ENCODE data around the gene THSD4.
"Not testable (repeated sequence)": the region's sequence is repeated elsewhere in the genome, so short reads cannot be mapped to it uniquely, and the experiment has no call there.

The THSD4 gene

DNA sequence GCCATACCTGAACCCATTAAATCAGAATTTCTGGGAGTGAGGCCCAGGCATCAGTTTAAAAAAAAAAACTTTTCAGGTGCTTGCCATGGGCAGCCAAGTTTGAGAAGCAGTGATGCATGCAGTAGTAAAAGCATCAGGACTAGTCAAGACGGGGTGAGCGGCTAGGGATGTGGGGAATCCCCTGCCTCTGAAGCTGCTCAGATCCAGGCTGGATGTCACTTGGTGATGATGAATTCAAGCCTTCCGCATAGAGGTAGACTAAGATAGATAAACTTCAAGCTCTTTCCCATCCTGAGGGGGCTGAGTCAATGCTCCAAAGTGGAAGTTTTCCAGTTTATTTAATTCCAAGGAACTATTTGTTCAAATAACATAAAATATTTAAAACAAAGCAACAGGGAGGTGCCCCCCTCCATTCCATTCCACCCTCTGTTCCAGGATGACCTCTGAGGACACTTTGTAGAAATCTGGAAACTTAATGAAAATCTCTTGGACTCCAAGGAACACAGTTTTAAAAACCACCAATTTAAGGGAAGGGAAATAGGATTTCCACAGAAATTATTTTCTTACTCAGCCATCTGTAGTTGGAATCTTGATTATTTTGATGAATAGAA lies 594.6 kb downstream of the THSD4 start:
- DNase-seq: no peak

DNA sequence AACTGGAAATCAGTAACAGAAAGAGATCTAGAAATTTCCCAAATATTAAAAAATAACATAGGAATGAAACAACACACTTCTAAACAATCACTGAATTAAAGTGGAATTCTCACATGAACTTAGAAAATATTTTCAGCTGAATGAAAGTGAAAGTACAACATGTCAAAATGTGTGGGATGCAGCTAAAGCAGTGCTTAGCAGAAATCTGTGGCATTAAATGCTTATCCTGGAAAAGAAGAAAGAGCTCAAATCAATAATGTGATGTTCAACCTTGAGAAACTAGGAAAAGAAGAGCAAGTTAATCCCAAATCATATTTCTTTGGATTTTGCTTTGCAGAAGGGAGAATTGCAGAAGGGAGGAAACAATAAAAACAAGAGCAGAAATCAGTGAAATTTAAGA lies 596.9 kb downstream of the THSD4 start:
- DNase-seq: no peak

DNA sequence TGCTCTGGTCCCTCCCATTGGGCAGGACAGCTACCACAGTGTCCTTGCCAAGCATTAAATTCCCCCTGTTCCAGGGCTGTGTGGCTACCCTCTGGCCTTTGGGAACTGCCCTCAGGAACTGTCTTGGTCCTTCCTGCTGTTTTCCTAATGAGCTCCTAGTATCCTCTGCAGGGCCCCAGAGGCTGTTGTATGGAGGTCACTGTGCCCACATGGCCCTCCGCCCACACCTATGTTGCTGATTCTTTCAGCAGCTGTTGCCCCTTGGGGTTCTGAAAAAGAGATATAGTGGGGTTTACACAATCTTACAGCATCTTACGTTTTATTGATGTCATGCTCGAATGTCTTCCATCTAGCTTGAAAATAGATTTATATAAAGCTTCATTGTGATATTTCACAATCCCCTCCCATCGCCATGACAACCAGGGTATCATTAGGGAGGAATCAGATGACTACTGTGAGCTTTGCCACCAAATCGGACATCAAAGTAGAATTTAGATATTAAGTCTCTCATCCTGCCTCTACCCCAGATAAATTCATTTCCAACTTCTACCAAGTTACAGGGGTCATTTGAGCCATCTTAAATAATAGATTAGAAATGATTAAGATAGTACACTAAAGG lies 598.0 kb downstream of the THSD4 start:
- DNase-seq: no peak

DNA sequence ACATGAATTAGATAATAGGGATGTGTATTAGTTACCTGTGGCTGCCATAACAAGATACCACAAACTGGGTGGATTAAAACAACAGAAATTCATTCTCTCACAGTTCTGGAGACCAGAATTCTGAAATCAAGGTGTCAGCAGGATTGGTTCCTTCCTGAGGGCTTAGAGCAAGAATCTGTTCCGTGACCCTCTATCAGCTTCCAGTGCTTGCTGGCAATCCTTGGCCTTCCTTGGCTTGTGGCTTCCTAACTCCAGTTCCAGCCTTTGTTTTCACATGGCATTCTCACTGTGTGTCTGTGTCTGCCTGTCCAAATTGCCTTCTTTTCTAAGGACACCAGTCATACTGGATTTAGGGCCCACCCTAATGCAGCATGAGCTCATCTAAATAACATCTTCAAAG lies 600.6 kb downstream of the THSD4 start:
- DNase-seq: no peak

DNA sequence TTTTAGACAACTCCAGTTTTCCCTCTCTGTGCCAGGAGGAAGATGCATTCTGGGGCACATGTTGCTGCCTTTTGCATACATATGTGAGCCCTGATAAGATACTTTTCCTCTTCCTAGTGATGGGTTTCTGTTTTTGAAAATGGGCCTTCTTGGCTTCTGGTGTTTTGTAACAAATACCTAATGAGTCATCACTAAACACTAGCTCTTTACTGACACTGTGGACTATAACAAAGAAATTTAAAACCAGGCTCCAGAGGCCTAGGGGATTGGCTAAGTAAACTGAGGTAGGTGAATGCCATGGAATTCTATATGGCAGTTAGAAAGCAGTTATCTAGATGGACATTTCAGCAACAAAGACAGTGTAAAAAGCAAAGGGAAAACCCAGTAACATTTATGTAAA lies 601.7 kb downstream of the THSD4 start:
- DNase-seq: no peak

DNA sequence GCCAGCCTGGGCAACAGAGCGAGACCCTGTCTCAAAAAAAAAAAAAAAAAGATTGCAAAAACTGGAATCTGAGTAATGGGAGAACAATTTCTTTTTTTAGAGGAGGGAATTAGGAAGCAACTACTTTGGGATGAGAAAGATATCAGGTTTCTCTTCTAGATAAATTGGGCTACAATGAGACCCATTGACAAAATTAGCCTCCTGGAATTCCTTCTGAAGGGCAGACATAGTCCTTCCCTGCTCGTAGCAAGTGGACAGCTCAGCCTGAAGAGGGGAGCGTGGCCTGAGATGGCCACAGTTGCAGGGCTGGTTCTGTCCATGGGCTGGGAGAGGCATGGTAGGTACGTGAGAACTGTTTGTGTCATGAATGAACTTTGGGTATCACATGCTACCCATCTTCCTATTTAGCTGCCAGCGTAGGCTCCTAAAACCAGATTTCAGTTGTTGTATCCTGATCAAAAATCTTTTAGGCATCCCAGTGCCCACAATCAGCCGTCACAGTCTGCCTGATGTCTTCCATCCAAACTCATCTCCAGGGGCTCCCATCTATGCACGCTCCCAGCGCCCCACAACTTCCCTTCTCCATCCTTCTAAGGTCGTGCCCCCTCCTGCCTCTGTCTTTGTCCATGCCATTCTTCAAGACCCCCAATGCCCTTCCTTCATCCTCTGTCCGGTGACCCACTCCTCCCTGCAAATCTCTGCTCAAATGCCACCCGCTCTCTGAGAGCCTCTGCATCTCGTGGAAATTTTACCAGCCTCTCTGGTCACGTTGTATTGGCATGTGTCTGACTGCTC lies 603.0 kb downstream of the THSD4 start:
- no peak for DNase-seq

DNA sequence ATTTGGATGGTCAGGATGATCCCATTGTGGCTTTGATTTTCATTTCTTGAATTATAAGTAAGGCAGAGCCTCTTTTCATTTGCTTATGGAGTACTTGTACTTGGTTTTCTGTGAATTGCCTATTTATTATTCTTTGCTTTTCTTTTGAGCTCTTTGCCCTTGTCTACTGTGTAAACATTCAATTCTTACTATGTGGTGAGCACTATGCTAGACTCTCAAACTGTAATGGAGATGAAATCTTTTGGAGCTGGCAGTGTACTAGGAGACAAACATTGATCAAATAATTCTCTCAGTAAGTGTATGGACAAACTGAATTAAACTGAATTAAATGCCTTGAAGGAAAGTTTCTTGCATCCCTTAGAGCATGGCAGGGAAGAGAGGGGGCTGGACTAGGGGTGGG lies 608.1 kb downstream of the THSD4 start:
- DNase-seq: no peak

DNA sequence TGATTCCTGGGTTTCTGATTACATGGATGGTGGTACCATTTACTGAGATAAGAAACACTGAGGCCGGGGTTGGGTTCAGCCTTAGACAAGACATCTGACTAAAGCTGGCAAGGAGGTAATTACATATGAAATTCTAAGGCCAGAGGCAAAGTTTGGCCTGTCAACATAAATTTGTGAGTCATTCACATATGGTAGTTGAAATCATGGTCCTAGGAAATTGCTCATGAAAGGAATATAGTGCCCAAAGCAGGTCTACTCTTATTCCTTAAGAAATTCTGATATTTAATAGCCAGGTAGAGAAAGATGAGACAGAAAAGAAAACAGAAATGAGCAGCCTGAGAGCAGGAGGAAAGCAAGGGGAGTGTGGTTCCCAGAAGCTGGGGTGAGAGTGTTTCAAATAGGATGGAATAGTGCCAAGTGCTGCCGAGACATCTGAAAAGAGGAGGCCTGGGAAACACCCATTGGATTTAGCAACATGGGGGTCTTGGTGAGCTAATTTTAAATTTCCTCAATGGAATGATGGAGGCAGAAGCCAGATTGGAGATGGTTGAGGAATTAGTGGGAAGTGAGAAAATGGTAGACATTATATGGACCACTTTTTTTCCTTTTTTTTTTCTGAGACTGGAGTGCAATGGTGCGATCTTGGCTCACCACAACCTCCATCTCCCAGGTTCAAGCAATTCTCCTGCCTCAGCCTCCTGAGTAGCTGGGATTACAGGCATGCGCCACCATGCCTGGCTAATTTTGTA lies 610.1 kb downstream of the THSD4 start:
- DNase-seq: not testable (repeated sequence)

DNA sequence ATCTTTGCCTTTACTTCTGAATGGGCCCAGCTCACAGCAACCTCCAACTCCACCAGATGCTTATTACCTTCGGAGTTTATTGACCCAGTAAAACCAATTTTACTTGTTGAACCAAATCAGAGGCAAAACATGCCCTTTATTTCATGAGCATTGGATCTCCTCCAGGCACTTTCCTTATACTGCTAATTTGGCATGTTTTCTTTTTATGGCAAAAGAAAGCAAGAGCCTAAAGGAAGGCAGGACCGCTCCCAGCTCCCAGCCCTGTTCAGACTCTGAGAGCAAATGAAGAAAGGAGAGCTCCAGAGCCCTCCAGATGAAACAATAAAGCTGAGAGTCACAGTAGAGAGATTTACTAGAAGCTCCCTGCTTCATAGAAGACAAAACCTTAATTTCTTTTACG lies 613.6 kb downstream of the THSD4 start:
- DNase-seq: no peak

DNA sequence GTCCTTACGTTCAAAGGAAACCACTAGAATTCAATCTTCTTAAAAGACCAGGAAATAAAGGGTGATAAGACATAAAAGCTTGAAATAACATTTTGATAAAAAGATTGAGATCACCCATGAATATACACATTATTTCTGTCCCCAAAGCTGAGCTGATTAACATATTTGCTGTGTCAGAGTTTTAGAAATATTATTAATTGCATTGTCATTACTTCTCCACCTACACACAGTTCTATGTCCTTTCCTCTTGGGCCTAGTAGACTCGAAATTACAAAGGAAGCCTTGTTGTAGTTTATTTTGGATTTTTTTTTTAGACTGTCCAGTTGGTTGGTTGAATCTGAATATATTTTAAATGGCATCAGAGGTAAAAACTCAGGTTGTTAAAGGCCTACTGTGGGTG lies 614.0 kb downstream of the THSD4 start:
- DNase-seq: no peak

DNA sequence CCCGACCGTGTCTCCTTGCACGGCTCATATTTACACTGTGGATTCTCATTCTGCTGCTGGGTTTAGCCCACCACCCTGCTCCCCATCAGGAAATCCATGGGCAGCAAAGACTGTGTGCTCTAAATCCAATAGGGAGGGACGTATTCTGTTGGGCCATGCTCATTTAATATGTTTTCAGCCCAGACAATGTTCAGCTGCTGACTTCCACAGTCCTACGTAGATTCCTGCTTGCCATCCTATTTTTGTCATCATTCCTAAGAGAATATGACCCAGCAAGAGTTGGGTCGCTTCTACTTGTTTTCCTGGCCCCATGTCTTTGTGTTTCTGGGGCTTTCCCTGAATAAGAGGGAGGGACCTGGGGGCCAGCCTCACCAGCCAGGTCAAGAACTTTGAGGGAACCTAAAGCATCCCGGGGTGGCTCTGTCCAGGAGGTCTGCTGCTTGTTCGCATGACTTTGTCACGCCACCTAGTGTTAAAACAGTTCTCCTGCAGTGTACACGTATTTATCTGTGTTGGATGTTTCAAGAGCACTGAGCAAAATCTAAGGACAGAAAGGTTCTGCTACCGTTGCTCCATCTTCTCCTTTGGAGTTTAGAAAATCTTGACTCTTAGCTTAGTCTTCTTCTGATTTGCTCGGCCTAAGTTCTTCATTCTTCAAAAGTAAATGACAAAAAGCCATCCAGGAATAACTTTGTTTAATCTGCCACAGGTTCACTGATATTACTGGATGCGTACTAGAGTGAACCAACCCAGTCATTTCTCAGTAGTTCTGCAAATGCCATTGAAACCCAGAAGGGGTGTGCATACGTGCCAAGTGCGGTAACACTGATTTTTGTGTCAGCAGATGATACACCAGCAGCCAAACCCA lies 615.2 kb downstream of the THSD4 start:
- DNase-seq: peak; percentile 25

DNA sequence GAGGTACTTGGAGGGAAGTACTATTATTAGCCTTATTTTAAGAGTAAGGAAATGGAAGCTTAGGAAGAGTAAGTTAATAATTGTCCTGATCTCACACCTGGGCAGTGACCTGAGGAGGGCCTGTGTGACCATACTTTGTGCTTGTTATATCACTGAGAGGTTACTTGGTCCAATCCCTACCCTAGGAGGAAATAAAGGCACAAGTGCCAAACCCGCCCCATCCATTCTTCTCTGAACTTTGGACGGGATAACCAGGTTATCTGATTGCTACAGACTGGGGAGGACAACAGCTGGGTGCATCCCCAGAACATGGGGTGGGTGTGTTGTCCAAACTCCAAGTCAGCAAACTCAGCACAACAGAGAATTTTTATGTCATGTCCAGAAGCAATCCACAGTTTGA lies 617.4 kb downstream of the THSD4 start:
- no peak for DNase-seq

DNA sequence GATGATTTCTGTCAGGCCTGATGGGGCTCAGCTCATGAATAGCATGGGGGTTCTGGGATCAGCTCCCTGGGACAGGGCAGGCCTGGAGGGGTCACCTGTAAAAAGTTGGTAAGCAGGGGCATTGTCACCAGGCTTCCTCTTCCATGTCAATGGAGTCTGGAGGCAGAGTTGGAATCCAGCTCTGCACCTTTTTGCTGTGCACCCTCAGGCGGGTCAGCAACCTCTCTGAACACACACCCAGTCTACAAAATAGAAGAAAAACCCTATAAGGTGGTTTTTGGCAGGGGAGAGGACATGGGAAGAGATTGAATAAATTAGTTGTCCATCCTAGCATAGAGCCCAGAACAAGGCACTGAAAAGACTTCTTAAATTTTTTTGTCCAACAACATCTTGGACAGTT lies 617.9 kb downstream of the THSD4 start:
- DNase-seq: no peak

DNA sequence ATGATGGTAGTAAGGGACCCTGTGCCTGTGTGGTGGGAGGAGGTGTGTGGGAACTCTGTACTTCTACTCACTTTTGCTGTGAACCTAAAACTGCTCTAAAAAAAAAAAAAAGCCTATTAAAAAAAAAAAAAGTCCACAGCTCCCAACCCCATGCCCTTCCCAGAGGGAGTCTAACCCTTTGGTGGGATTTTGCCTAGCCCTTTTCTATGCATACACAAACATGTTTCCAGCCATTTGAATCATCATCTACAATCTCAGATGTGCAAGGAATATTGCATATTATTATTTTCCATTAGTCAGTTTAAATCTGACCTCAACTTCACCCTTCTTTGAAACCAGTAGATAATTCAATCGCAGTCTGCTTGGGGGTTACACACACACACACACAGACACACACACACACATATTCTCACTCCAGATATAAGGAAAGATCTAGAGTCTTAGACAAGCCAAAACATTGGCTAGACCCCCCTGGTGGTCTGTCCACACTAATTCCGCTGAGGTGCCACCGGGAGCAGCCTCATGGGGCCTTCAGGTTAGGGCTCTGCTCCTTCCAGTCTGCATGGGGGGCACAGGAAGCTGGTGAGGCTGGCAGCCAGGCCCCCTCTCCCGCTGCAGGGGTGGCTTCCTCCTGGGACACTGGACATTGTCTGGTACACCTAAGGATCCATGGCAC lies 619.6 kb downstream of the THSD4 start:
- DNase-seq: no peak

DNA sequence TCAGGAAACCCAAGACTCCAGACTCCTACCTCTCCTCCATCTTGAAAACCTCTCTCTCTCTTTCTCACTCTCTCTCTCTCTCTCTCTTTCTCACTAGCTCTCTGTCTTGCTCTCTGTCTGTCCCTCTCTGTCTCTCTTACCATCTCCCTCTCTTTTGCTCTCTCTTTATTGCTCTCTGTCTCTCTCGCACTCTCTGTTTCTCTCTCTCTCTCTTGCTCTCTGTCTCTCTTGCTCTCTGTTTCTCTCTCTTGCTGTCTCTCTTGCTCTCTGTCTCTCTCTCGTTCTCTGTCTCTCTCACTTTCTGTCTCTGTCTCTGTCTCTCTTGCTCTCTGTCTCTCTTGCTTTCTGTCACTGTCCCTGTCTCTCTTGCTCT lies 620.1 kb downstream of the THSD4 start:
- no peak for DNase-seq

DNA sequence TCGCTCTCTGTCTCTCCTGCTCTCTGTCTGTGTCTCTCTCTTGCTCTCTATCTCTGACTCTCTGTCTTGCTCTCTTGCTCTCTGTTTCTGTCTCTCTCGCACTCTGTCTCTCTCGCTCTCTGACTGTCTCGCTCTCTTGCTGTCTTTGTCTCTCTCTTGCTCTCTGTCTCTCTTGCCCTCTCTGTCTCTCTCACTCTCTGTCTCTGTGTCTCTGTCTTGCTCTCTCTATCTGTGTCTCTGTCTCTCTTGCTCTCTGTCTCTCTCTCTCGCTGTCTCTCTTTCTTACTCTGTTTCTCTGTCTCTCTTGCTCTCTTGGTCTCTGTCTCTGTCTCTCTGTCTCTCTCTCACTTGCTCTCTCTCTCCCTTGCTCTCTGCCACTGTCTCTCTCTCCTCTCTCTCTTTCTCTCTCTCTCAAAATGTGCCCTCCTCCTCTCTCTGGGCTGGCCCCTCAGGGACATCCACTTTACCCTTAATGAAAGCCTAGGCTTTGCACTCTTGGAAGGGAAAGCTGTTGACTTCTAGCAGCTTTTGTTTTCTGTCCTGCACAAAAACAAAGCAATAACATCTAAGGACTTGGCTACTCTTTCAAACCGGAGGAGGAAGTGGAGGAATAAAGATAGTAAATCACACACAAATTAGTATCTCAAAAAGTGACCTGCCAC lies 621.1 kb downstream of the THSD4 start:
- no peak for DNase-seq

DNA sequence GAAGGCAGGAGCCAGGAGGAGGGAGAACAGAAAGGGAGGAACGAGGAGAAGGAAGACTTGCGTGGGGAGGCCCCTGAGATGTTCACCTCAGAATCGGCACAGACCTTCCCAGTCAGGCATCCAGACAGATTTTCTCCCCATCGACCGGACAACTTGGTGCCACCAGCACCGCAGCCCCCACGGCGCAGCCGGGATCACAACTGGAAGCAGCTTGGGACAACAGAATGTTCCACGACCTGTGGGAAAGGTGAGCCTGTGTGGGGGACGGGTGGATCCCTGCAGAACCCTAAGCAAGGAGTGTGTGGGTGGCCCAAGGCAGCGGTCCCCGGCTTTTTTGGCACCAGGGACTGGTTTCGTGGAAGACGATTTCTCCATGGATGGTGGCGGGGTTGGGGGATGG lies 622.5 kb downstream of the THSD4 start:
- no peak for DNase-seq

DNA sequence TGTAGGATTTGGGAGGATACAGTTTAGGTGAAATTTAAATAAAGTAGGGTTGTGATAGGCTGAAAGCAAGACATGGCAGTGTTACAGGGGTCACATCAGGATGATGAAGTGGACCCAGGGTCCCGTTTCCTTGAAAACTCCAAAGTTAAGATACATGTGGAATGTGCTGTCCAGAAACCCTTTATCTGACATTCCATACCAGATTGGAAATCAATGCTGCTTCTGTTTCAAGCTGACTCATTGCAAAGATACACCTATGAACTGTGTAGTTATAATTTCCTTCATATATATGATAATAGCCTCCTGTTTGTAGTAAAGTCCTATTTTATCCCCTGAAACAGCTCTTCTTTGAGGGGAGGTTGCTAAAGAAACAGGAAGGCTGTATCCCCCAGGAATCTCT lies 624.1 kb downstream of the THSD4 start:
- no peak for DNase-seq

DNA sequence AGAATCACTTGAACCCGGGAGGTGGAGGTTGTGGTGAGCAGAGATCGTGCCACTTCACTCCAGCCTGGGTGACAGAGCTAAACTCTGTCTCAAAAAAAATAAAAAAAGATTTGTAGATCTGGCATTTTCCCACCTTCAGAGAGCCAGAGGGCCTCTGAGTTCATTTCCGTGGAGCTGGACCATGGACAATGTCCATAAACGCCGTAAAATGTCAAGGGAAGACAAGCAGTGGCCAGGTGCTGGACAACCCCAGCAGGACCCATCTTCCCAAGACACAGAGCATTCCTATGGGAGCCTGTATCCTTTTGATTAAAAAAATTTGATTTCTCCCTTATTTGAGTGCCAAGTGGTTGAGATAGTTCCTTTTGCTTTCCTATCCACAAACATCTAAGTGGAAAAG lies 627.7 kb downstream of the THSD4 start:
- DNase-seq: no peak

DNA sequence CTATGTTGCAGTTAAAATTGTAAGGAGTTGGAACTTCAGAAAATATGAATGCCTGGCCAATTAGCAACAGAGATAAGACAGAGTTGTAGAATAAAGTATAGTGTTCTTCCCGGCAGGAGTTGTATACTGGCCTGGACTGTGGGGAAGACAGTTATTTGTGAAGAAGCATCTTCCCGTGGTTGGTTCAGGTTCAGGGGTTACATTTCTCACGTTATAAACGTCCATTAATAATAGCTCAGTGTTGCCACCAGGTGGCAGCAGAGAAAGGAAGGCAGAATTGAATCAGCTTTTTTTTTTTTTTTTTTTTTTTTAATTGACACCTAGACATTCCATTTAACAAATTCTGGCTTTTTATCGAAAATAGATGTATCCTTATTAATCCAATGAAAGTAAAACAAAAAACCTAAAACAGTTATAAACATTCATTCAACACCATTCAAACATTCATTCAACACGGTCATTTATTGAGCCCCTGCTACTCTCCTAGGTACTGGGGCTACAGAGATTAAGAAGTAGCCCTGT lies 628.7 kb downstream of the THSD4 start:
- DNase-seq: peak; percentile 39

DNA sequence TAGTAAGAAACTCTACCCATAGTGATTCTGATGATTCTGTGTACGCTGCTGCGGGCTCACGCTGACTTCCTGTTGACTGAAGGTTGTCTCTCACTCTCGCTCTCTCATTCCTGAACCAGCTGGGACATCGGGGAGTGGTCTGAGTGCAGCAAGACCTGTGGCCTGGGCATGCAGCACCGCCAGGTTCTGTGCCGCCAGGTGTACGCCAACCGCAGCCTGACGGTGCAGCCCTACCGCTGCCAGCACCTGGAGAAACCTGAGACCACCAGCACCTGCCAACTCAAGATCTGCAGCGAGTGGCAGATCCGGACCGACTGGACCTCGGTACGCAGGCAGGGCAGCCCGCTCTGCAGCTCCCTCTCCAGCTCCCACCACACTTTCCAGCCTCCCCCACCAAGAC lies 631.4 kb downstream of the THSD4 start:
- DNase-seq: no peak
